ENCODE measurements around the gene KCNK17. TPM values are rescaled to one million over a fixed set of nuclear protein-coding genes. Genes with fewer than 3 reads are reported as not detected.

The KCNK17 gene
- total and polyA plus RNA-seq, 2 of the 8 experiments (the other 6 are each of a cell fraction or from before 2014, with no cell fraction given), result 2.9 to 3.4 TPM

GRCh38 chr6:39347206-39347605, 33.0 kb upstream of the KCNK17 start:
- TF ChIP-seq RBBP5 (IDR thresholded peaks at IDR 0.05; ENCODE audit: borderline replicate concordance, low read depth, low read length), result no peak
- no peak for TF ChIP-seq CBX5 (IDR thresholded peaks at IDR 0.05; ENCODE audit: low read depth, low read length)
- no peak for TF ChIP-seq CTBP2 (IDR thresholded peaks at IDR 0.05; ENCODE audit: borderline replicate concordance, insufficient read depth, insufficient read length, low read length)
- no peak for TF ChIP-seq HDAC2 (IDR thresholded peaks at IDR 0.05; ENCODE audit: borderline replicate concordance in 1 of 2, low read depth in 2 of 2, low read length in 2 of 2)
- TF ChIP-seq EGR1 (IDR thresholded peaks at IDR 0.05; ENCODE audit: borderline replicate concordance, low read depth, low read length), result no peak
- TF ChIP-seq POU5F1 (IDR thresholded peaks at IDR 0.05; ENCODE audit: low read depth, low read length), result no peak
- 86% methylated on average over 6 of the region's 6 CpGs; no CpG with 5 or more reads in 1 of the 2 experiments for WGBS, 2 experiments (ENCODE audit: extremely low coverage in 1 of 2, insufficient coverage in 1 of 2, insufficient read length in 1 of 2, insufficient replicate concordance in 2 of 2, low coverage in 1 of 2, low lambda C conversion rate in 2 of 2, missing lambda C conversion rate in 1 of 2)
- POLR2A ChIA-PET (ENCODE audit: partially characterized antibody), result no interaction called here
- Histone ChIP-seq H4K8ac (ENCODE audit: extremely low read depth, insufficient read depth, low read length) (no peak overlapping the region), H3K9me3 (ENCODE audit: insufficient read depth in 2 of 2, low read depth in 1 of 2, low read length in 1 of 2) (no peaks in the 10 kb centered on the region), H2BK12ac (ENCODE audit: low read depth, low read length) (no peak overlapping the region), H2BK120ac (replicated peaks; ENCODE audit: low read depth, low read length) (no peak overlapping the region), H2BK5ac (ENCODE audit: low read depth, low read length) (0 out of 2 replicates have a peak overlapping the region, but pooled peaks have one; percentile 27), H2BK15ac (ENCODE audit: low read length) (peak overlapping the region; percentile 93; the same call in 1 of the 2 replicates), H3K18ac (ENCODE audit: extremely low read depth, low read length) (no peak overlapping the region), H3K4me2 (ENCODE audit: insufficient read depth in 1 of 2, low read depth in 2 of 2, low read length in 2 of 2) (no peak overlapping the region), H3K23me2 (ENCODE audit: low read depth, low read length) (no peaks in the 10 kb centered on the region), H3K4me3 (ENCODE audit: extremely low read depth in 1 of 4, insufficient read depth in 2 of 4, low read depth in 3 of 4, low read length in 4 of 4) (no peak overlapping the region), H3K9ac (replicated peaks in 1 of 4; ENCODE audit: extremely low read depth in 1 of 4, low read depth in 3 of 4, low read length in 3 of 4) (no peak overlapping the region), H3K27ac (ENCODE audit: low read depth, low read length) (no peak overlapping the region), H3K4me1 (replicated peaks in 1 of 4; ENCODE audit: control insufficient read depth in 3 of 4, insufficient read depth in 4 of 4, low read length in 3 of 4) (peaks cover 5 to 10% (median 10%) of the 10 kb centered on the region in 4 experiments), H2BK20ac (ENCODE audit: low read length) (no peak overlapping the region; the same call in 1 of the 2 replicates), H3K79me2 (ENCODE audit: control insufficient read depth in 1 of 2, insufficient read depth in 2 of 2, low read length in 2 of 2) (no peaks in the 10 kb centered on the region), H4K91ac (replicated peaks; ENCODE audit: insufficient read length, low read length) (no peak overlapping the region), H3K79me1 (ENCODE audit: low read depth, low read length) (no peaks in the 10 kb centered on the region), H2AFZ (ENCODE audit: low read length) (no peak overlapping the region), H4K5ac (ENCODE audit: insufficient read length, low read depth, low read length) (no peak overlapping the region), H3K36me3 (ENCODE audit: control insufficient read depth in 2 of 4, insufficient read depth in 4 of 4, low read length in 3 of 4) (no peaks in the 10 kb centered on the region), H2AK5ac (ENCODE audit: low read depth, low read length) (no peak overlapping the region; the same call in 1 of the 2 replicates), H3K56ac (replicated peaks; ENCODE audit: insufficient read length, low read depth, low read length) (no peak overlapping the region), H3K14ac (ENCODE audit: insufficient read length) (no peak overlapping the region), H4K20me1 (replicated peaks in 1 of 2; ENCODE audit: control insufficient read depth in 1 of 2, insufficient read depth in 2 of 2, low read length in 2 of 2) (no peaks in the 10 kb centered on the region), H3K27me3 (replicated peaks in 1 of 4; ENCODE audit: control insufficient read depth in 3 of 4, extremely low read depth in 1 of 4, insufficient read depth in 3 of 4, low read length in 3 of 4) (no peaks in the 10 kb centered on the region), H3K23ac (ENCODE audit: insufficient read length) (no peak overlapping the region), H3K4ac (replicated peaks; ENCODE audit: insufficient read length, low read depth, low read length) (no peak overlapping the region)
- CTCF ChIA-PET (ENCODE audit: partially characterized antibody), result interaction anchor here (0.6 to 10.6 kb wide), 20 partner anchors 9 to 1540 kb away, joined by 3 to 89 read pairs (median 4); no protein-coding TSS in a partner anchor
- FAIRE-seq (no peak), DNase-seq (ENCODE audit: low read depth in 1 of 2, low spot score in 2 of 2) (no peak)

Measured in H1 (cell line).